ENCODE data around the gene PPP2R3A. TPM values are rescaled to one million over a fixed set of nuclear protein-coding genes. Genes with fewer than 3 reads are reported as not detected.

Gene PPP2R3A
- total and polyA plus RNA-seq, 2 of the 4 experiments (the other 2 are of a cell fraction) = 11.3 to 37.3 TPM

- H4K8ac ChIP-seq (ENCODE audit: low read depth in 2 of 2, low read length in 2 of 2) = no peak overlapping the region
- H3K36me3 ChIP-seq (ENCODE audit: control insufficient read depth, insufficient read depth, low read length) = peaks cover 24% of the 10 kb centered on the region
- no peak overlapping the region for H3K56ac ChIP-seq (ENCODE audit: extremely low read depth, insufficient read depth, low read length)
- H4K20me1 ChIP-seq (ENCODE audit: insufficient read depth, low read length) = no peaks in the 10 kb centered on the region
- H2BK20ac ChIP-seq (ENCODE audit: low read depth, low read length) = no peak overlapping the region
- H2AK5ac ChIP-seq (ENCODE audit: low read depth, low read length) = no peak overlapping the region
- H3K9me3 ChIP-seq (ENCODE audit: control insufficient read depth, insufficient read depth, low read length) = no peaks in the 10 kb centered on the region
- no peak overlapping the region for H3K9ac ChIP-seq (ENCODE audit: low read depth, low read length)
- intact Hi-C loops (cut with micrococcal nuclease) = loop anchor here (10.0 kb wide), 1 partner anchor 1253 kb away; the partner anchor contains the start of gene EPHB1
- H2AFZ ChIP-seq (replicated peaks; ENCODE audit: low read length, poor library complexity) = no peak overlapping the region
- 100% methylated on average over 1 of the region's 7 CpGs; no CpG with 5 or more reads in 1 of the 2 experiments for WGBS, 2 experiments (ENCODE audit: extremely low coverage in 2 of 2, insufficient read length in 1 of 2)
- no peak overlapping the region for H2BK15ac ChIP-seq (ENCODE audit: low read depth, low read length)
- no peak overlapping the region for H2BK5ac ChIP-seq (ENCODE audit: low read depth, low read length, poor library complexity, severe bottlenecking)
- no peak overlapping the region for H3K14ac ChIP-seq (replicated peaks; ENCODE audit: low read depth, low read length)
- H3K27me3 ChIP-seq (ENCODE audit: control insufficient read depth, insufficient read depth, low read length) = no peaks in the 10 kb centered on the region
- BruUV-seq (replicated peaks) = no TSS peak
- H3K4me3 ChIP-seq (ENCODE audit: insufficient read depth, low read depth, low read length) = no peak overlapping the region
- no peaks in the 10 kb centered on the region for H3K4me1 ChIP-seq (ENCODE audit: control insufficient read depth, insufficient read depth, low read length)
- ChIA-PET CTCF (no interaction called here), POLR2A (ENCODE audit: unreplicated experiment) (no interaction called here)
- H2AK9ac ChIP-seq (replicated peaks; ENCODE audit: low read depth, low read length, poor library complexity) = no peak overlapping the region
- H3K9me1 ChIP-seq (ENCODE audit: insufficient read depth, low read length) = no peaks in the 10 kb centered on the region; the same call in 1 of the 2 replicates
- no peak overlapping the region for H3K18ac ChIP-seq (ENCODE audit: low read depth, low read length)
- no peak overlapping the region for H3K23ac ChIP-seq (ENCODE audit: low read depth, low read length)
- no peak overlapping the region for H3K4me2 ChIP-seq (ENCODE audit: low read depth, low read length)
- no peak overlapping the region for H3K27ac ChIP-seq (ENCODE audit: insufficient read depth, low read length)
- no peak overlapping the region for H2BK120ac ChIP-seq (ENCODE audit: low read depth, low read length)
- H3K4ac ChIP-seq (ENCODE audit: low read depth, low read length) = no peak overlapping the region
- DNase-seq = no peak
- in situ Hi-C loops (cut with MboI; ENCODE audit: low sequenced_read_pairs) = loop anchor here (25.0 kb wide), 2 partner anchors 311 to 1261 kb away; partner anchors contain the start of gene EPHB1
- no peak overlapping the region for H4K91ac ChIP-seq (ENCODE audit: insufficient read depth, low read depth, low read length)
- peaks cover 0 to 3% of the 10 kb centered on the region in 2 experiments; a peak in 1 of 4 replicates for H3K79me1 ChIP-seq (ENCODE audit: low read depth in 1 of 2, low read length in 2 of 2)
- ATAC-seq (ENCODE audit: low read depth) = no peak
- no peak for TF ChIP-seq CHD1 (IDR thresholded peaks at IDR 0.05; ENCODE audit: low read depth, low read length)
- TF ChIP-seq ELK1 (IDR thresholded peaks at IDR 0.05; ENCODE audit: borderline replicate concordance, low read depth, low read length) = no peak
- TF ChIP-seq RCOR1 (IDR thresholded peaks at IDR 0.05; ENCODE audit: insufficient replicate concordance, low read length) = no peak
- H4K5ac ChIP-seq (ENCODE audit: low read depth, low read length) = no peak overlapping the region
- dilution Hi-C loops (cut with HindIII; ENCODE audit: low sequenced_read_pairs, unreplicated experiment) = no loop called here
These were observed 82.5 kb downstream of the PPP2R3A start for GRCh38 chr3:136048068-136048467.
